Right renal pelvis (tissue), 4 donors: ENCODE data around the gene FAM221A. TPM values are rescaled to one million over a fixed set of nuclear protein-coding genes. Genes with fewer than 3 reads are reported as not detected.

ENCODE experiments used
- polyA plus RNA-seq, 4 donors: library from polyadenylated mRNA; unstranded; fragments of 120-200 nt; gene quantifications; one replicate each; pipeline ENCODE4 v1.2.1, GENCODE V29; 2013; ENCODE audit not compliant: insufficient read length in 4 of 4

FAM221A gene
- polyA plus RNA-seq, 4 donors, result 13.2 to 22.7 (median 15.6) TPM

Other genes with a start within 250 kb of the FAM221A start
- gene IGF2BP3, start 209.7 kb upstream of the FAM221A start, polyA plus RNA-seq, result 10 to 100 TPM; 54.5 to 68.8 (median 63.4) TPM
- gene TRA2A, start 148.2 kb upstream of the FAM221A start, polyA plus RNA-seq, result 100 to 1,000 TPM; 171 to 260 (median 191) TPM
- 10 to 100 TPM; 17.4 to 21.6 (median 20.4) TPM for gene CCDC126, start 82.8 kb upstream of the FAM221A start, polyA plus RNA-seq
- gene STK31, start 30.0 kb downstream of the FAM221A start, polyA plus RNA-seq, result 1 to 10 TPM in 2 of 4 donors, under 1 TPM in 2; 0.36 to 1.3 (median 0.91) TPM